Spleen (tissue), 11 donors: ENCODE data around the gene OPCML. TPM values are rescaled to one million over a fixed set of nuclear protein-coding genes. Genes with fewer than 3 reads are reported as not detected.

ENCODE experiments used
- DNase-seq: peaks from one replicate; pipeline ENCODE4 v3.0.0-alpha.2; 2020
- H3K27ac ChIP-seq, 8 donors: fragments of 200-600 bp; sonication (generic) in 7 of 8; 1 replicate in 4 of 8; 2 replicates in 4 of 8; pipeline versions ENCODE4 v1.5.0 to v1.8.0; 2016 to 2021; ENCODE audit warnings: inconsistent platforms in 4 of 8, mild to moderate bottlenecking in 4 of 8, moderate library complexity in 1 of 8
- H3K27me3 ChIP-seq, 7 donors: fragments of 200-600 bp; sonication (generic) in 6 of 7; replicated peaks in 1 of 7; 1 replicate in 4 of 7; 2 replicates in 3 of 7; pipeline versions ENCODE4 v1.5.0 to v1.8.0; 2016 to 2021; ENCODE audit warnings: inconsistent platforms in 3 of 7, mild to moderate bottlenecking in 1 of 7
- H3K36me3 ChIP-seq, 6 donors: fragments of 200-600 bp; sonication (generic) in 5 of 6; 1 replicate in 4 of 6; 2 replicates in 2 of 6; pipeline versions ENCODE4 v1.5.0 to v1.8.0; 2016 to 2021; ENCODE audit warnings: inconsistent platforms in 2 of 6
- H3K4me1 ChIP-seq, 6 donors: fragments of 200-600 bp; sonication (generic) in 5 of 6; 1 replicate in 3 of 6; 2 replicates in 3 of 6; pipeline versions ENCODE4 v1.5.0 to v1.8.0; 2016 to 2021; ENCODE audit warnings: inconsistent platforms in 3 of 6
- H3K4me3 ChIP-seq, 8 donors: fragments of 200-600 bp; sonication (generic) in 7 of 8; 1 replicate in 4 of 8; 2 replicates in 4 of 8; pipeline versions ENCODE4 v1.5.0 to v1.8.0; 2016 to 2021; ENCODE audit warnings: inconsistent platforms in 4 of 8, mild to moderate bottlenecking in 4 of 8, moderate library complexity in 2 of 8
- H3K9me3 ChIP-seq, 8 donors: fragments of 200-600 bp; sonication (generic) in 7 of 8; 1 replicate in 4 of 8; 2 replicates in 4 of 8; pipeline versions ENCODE4 v1.5.0 to v1.8.0; 2016 to 2021; ENCODE audit warnings: inconsistent platforms in 4 of 8
- POLR2A ChIP-seq, 3 donors: fragments of 450-650 bp; IDR thresholded peaks; one replicate each; pipeline ENCODE4 v1.5.1; 2017; ENCODE audit warnings: antibody characterized with exemption in 3 of 3, mild to moderate bottlenecking in 1 of 3
- POLR2AphosphoS5 ChIP-seq, 3 donors: sonication (generic); formaldehyde crosslinking; IDR thresholded peaks; one replicate each; pipeline ENCODE4 v1.5.1; 2017; ENCODE audit warnings: antibody characterized with exemption in 3 of 3
- WGBS, 5 donors: extraction: QIAGEN DNeasy Blood & Tissue Kit in 3 of 5; methylation state at CpG; one replicate each; pipeline versions ENCODE4 v1.1.5 to v1.1.7; 2013 to 2018; 5-methylcytosine and 5-hydroxymethylcytosine counted together
- intact Hi-C: fragments of 100-400 bp; cut with DNase I; formaldehyde crosslinking; loops from one replicate; pipeline ENCODE4 v1.15.0; 2023; ENCODE audit warnings: low total_unique reads
- polyA plus RNA-seq, 3 donors: library from polyadenylated mRNA; stranded (reverse); fragments of 200-250 nt; gene quantifications; one replicate each; pipeline ENCODE4 v1.2.1, GENCODE V29; 2013
- total RNA-seq, 7 donors: library from RNA; depleted of rRNA in 3 of 7; stranded (reverse); fragments of >200 nt in 3 of 7; fragmentation: NEBNext Ultra II Directional in 4 of 7; extraction: Animal tissue kit (Norgen Biotek cat#: 25700) in 4 of 7; gene quantifications; one replicate each; pipeline versions ENCODE4 v1.1.0 to v1.2.1, GENCODE V29; 2016 to 2021
- TF ChIP-seq, protein P1 (sequence below), 11 experiments: fragments of 200-600 bp in 7 of 11; fragments of 450-650 bp in 4 of 11; sonication (generic) in 4 of 11; IDR thresholded peaks in 8 of 11; conservative IDR thresholded peaks in 3 of 11; 1 replicate in 7 of 11; 2 replicates in 4 of 11; pipeline versions ENCODE4 v1.4.0 to v1.8.0; 2016 to 2021; ENCODE audit warnings: antibody characterized with exemption in 11 of 11, inconsistent platforms in 4 of 11, mild to moderate bottlenecking in 1 of 11
- donor health status: healthy with polysubstance abuse.
- donor health status: DM: no; HTN: no; CAD: no; lungs with moderate emphysema.
- donor health status: DM: no; HTN: no; CAD: no.
- donor health status: Bipolar disorder and iron deficiency.
- donor health status: healthy.
- donor health status: DM: no; HTN: no; CAD: no.
- donor health status: DM: yes; HTN: yes; CAD: no.

Gene OPCML
- total and polyA plus RNA-seq, 10 donors: 0.09 to 10.7 (median 3.1) TPM

DNA sequence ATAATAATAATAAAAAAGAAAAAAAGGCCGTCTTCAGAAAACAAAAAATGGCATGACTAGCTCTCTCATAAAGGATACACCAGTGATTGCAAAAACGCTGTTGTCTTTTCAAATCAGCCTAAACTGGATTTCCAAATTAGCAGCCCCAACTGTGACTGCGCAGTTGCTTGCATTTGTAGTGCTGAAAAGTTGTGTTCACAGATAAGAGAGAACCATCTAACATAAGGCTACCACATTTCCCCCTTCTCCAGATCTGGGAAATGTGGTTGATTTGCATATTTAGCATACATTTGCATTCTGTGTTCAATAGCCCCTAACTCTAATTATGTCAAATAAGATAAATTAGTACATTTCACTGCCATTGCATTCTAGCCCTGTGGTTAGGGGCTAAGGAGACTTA lies 650.7 kb downstream of the OPCML start:
- Histone ChIP-seq H3K9me3 (no peaks in the 10 kb centered on the region), H3K4me3 (no peak overlapping the region), H3K4me1 (no peaks in the 10 kb centered on the region), H3K27ac (no peak overlapping the region), H3K36me3 (no peaks in the 10 kb centered on the region), H3K27me3 (no peaks in the 10 kb centered on the region)
- 53 to 78% (median 61%) methylated on average over 3 of the region's 3 CpGs for WGBS, 5 donors
- intact Hi-C loops: no loop called here
- DNase-seq: no peak
- TF ChIP-seq, protein P1, sequence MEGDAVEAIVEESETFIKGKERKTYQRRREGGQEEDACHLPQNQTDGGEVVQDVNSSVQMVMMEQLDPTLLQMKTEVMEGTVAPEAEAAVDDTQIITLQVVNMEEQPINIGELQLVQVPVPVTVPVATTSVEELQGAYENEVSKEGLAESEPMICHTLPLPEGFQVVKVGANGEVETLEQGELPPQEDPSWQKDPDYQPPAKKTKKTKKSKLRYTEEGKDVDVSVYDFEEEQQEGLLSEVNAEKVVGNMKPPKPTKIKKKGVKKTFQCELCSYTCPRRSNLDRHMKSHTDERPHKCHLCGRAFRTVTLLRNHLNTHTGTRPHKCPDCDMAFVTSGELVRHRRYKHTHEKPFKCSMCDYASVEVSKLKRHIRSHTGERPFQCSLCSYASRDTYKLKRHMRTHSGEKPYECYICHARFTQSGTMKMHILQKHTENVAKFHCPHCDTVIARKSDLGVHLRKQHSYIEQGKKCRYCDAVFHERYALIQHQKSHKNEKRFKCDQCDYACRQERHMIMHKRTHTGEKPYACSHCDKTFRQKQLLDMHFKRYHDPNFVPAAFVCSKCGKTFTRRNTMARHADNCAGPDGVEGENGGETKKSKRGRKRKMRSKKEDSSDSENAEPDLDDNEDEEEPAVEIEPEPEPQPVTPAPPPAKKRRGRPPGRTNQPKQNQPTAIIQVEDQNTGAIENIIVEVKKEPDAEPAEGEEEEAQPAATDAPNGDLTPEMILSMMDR (IDR thresholded peaks at IDR 0.05 in 8 of 11, conservative IDR thresholded peaks at IDR 0.05 in 3 of 11): no peak
- TF ChIP-seq POLR2A (IDR thresholded peaks at IDR 0.05) (no peak), POLR2AphosphoS5 (IDR thresholded peaks at IDR 0.05) (no peak)

DNA sequence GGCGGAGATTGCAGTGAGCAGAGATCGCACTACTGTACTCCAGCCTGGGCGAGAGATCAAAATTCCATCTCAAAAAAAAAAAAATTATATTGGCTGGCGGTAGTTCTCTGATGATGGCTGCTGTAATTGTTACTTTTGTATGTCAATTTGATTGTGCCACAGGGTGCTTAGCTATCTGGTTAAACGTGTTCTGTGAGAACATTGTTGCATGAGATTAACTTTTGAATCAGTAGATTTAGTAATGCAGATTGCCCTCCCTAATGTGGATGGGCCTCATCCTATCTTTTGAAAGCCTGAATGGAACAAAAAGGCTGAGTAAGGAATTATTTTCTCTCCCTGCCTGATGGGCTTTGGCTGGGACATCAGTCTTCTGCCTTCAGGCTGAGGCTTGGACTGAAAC lies 654.2 kb downstream of the OPCML start:
- intact Hi-C loops: no loop called here
- 86 to 95% (median 89%) methylated on average over 5 of the region's 5 CpGs for WGBS, 5 donors
- TF ChIP-seq POLR2A (IDR thresholded peaks at IDR 0.05) (no peak), POLR2AphosphoS5 (IDR thresholded peaks at IDR 0.05) (no peak)
- TF ChIP-seq, protein P1 (IDR thresholded peaks at IDR 0.05 in 8 of 11, conservative IDR thresholded peaks at IDR 0.05 in 3 of 11): no peak
- DNase-seq: no peak
- no peak overlapping the region for H3K27ac ChIP-seq
- H3K9me3 ChIP-seq: no peaks in the 10 kb centered on the region
- no peaks in the 10 kb centered on the region for H3K4me1 ChIP-seq
- no peaks in the 10 kb centered on the region for H3K36me3 ChIP-seq
- H3K4me3 ChIP-seq: no peak overlapping the region
- no peaks in the 10 kb centered on the region for H3K27me3 ChIP-seq

DNA sequence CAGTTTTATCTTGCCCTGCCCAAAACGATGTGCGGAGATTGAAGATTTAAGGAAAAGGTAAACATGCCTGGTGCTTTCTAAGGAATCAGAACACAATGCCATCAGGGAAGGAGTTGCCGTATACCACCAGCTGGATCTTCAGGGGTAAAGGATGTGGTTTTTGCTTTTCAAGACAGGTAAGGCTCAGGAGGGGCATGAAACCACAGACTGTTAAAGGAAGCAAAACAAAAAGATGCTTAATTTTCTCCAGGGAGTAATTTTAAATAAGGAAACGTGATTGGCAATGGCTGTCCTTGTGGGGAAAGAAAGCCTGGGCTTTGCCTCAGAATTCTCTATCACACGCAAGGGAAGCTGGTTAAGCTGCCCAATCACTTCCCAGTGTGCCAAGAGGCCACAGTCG lies 655.6 kb downstream of the OPCML start:
- Histone ChIP-seq H3K36me3 (no peaks in the 10 kb centered on the region), H3K27me3 (no peaks in the 10 kb centered on the region), H3K4me1 (no peaks in the 10 kb centered on the region), H3K9me3 (no peaks in the 10 kb centered on the region), H3K4me3 (no peak overlapping the region), H3K27ac (no peak overlapping the region)
- WGBS, 5 donors: 78 to 88% (median 84%) methylated on average over 6 of the region's 6 CpGs
- no peak for DNase-seq
- intact Hi-C loops: no loop called here
- TF ChIP-seq POLR2A (IDR thresholded peaks at IDR 0.05) (no peak), POLR2AphosphoS5 (IDR thresholded peaks at IDR 0.05) (no peak)
- TF ChIP-seq, protein P1 (IDR thresholded peaks at IDR 0.05 in 8 of 11, conservative IDR thresholded peaks at IDR 0.05 in 3 of 11): no peak

DNA sequence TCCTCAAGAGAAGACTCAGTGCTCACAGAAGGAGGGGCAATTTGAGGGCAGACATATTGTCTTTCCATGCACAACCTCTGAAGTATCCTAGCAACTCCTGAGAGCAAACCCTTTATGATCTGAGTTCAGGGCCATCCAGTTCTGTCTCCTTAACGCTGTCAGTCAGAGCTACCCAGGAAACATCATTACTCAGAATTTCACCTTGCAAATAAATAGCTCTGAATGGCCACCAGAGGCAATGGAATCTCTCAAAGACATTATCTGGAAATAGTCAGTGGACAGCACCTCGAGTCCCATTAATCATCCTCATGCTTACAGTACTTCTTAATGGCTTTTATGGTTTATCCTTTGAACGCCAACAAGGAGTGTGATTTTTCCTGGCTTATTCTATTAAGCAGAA lies 656.1 kb downstream of the OPCML start:
- H3K4me3 ChIP-seq: no peak overlapping the region
- WGBS, 5 donors: 66 to 83% (median 73%) methylated on average over 3 of the region's 3 CpGs
- TF ChIP-seq, protein P1 (IDR thresholded peaks at IDR 0.05 in 8 of 11, conservative IDR thresholded peaks at IDR 0.05 in 3 of 11): no peak
- TF ChIP-seq POLR2A (IDR thresholded peaks at IDR 0.05) (no peak), POLR2AphosphoS5 (IDR thresholded peaks at IDR 0.05) (no peak)
- no peak for DNase-seq
- no peaks in the 10 kb centered on the region for H3K36me3 ChIP-seq
- H3K27me3 ChIP-seq: no peaks in the 10 kb centered on the region
- no peak overlapping the region for H3K27ac ChIP-seq
- no peaks in the 10 kb centered on the region for H3K9me3 ChIP-seq
- intact Hi-C loops: no loop called here
- H3K4me1 ChIP-seq: no peaks in the 10 kb centered on the region
